HepG2 (cell line): ENCODE measurements around the gene THOC5. TPM values are rescaled to one million over a fixed set of nuclear protein-coding genes. Genes with fewer than 3 reads are reported as not detected.

ENCODE experiments used
- CREBL2 ChIP-seq: sonication (generic); formaldehyde crosslinking; IDR thresholded peaks from 2 replicates; pipeline ENCODE4 v1.8.1; 2023; ENCODE audit warnings: missing genetic modification reagents, mild to moderate bottlenecking, borderline replicate concordance
- CSRNP1 ChIP-seq: sonication (generic); formaldehyde crosslinking; IDR thresholded peaks from 2 replicates; pipeline ENCODE4 v1.8.1; 2023; ENCODE audit warnings: mild to moderate bottlenecking, missing genetic modification reagents
- DR1 ChIP-seq: sonication (generic); formaldehyde crosslinking; IDR thresholded peaks from 2 replicates; pipeline ENCODE4 v1.8.0; 2021; ENCODE audit warnings: mild to moderate bottlenecking, missing genetic modification reagents, inconsistent platforms
- PLRG1 ChIP-seq: fragments of 450-650 bp; conservative IDR thresholded peaks from 2 replicates; pipeline ENCODE4 v1.6.1; 2016
- RELA ChIP-seq: sonication (generic); formaldehyde crosslinking; IDR thresholded peaks from 2 replicates; pipeline ENCODE4 v1.4.0; 2020; ENCODE audit warnings: missing genetic modification reagents
- RERE ChIP-seq: IDR thresholded peaks from 2 replicates; pipeline ENCODE4 v1.6.1; 2016; ENCODE audit warnings: low read depth, missing genetic modification reagents, missing compliant biosample characterization
- SNAPC4 ChIP-seq: sonication (generic); formaldehyde crosslinking; IDR thresholded peaks from 2 replicates; pipeline ENCODE4 v1.4.0; 2020; ENCODE audit warnings: mild to moderate bottlenecking, missing genetic modification reagents
- SP4 ChIP-seq: sonication (generic); formaldehyde crosslinking; IDR thresholded peaks from 2 replicates; pipeline ENCODE4 v1.8.1; 2023; ENCODE audit warnings: mild to moderate bottlenecking, missing genetic modification reagents
- THAP7 ChIP-seq: sonication (generic); formaldehyde crosslinking; IDR thresholded peaks from 2 replicates; pipeline ENCODE4 v1.8.1; 2023; ENCODE audit warnings: mild to moderate bottlenecking, missing genetic modification reagents
- ZNF205 ChIP-seq: IDR thresholded peaks from 2 replicates; pipeline ENCODE4 v1.6.1; 2018; ENCODE audit warnings: missing biosample characterization, missing genetic modification reagents
- ZNF280D ChIP-seq: sonication (generic); formaldehyde crosslinking; IDR thresholded peaks from 2 replicates; pipeline ENCODE4 v1.5.1; 2020; ENCODE audit warnings: mild to moderate bottlenecking, missing genetic modification reagents
- polyA plus RNA-seq, 8 experiments: library from polyadenylated mRNA; depleted of rRNA in 3 of 8; stranded (reverse) in 7 of 8; unstranded in 1 of 8; fragments of >200 nt; fragmentation: Illumina TruSeq in 4 of 8; extraction: Trizol in 4 of 8; gene quantifications; 2 replicates each; pipeline versions ENCODE4 v1.2.1 to v1.2.3, GENCODE V29; 2011 to 2016; ENCODE audit warnings: low read depth in 4 of 8, missing spikeins in 1 of 8, mixed read lengths in 1 of 8; ENCODE audit not compliant: insufficient read depth in 1 of 8
- total RNA-seq, 5 experiments: library from RNA; depleted of rRNA; stranded (reverse); fragments of >200 nt; fragmentation: Illumina TruSeq; extraction: Trizol; gene quantifications; 2 replicates each; pipeline ENCODE4 v1.2.3, GENCODE V29; 2016; ENCODE audit warnings: low read depth in 1 of 5

Gene THOC5
- total and polyA plus RNA-seq, 2 of the 13 experiments (the other 11 are each of a cell fraction or from before 2014, with no cell fraction given), result 45.8 to 46.7 TPM

GRCh38 chr22:29553351-29554224 lies at the start of gene THOC5 (continued):
- TF ChIP-seq RERE (CRISPR knock-in tag), result no peak
- TF ChIP-seq CSRNP1, result no peak
- TF ChIP-seq CREBL2 (CRISPR knock-in tag), result no peak
- peak; percentile 87 for TF ChIP-seq SP4 (CRISPR knock-in tag)
- TF ChIP-seq PLRG1, result no peak
- peak; percentile 62; the same call in 1 of the 2 replicates for TF ChIP-seq DR1 (CRISPR knock-in tag)
- TF ChIP-seq ZNF280D (CRISPR knock-in tag), result no peak
- TF ChIP-seq SNAPC4 (CRISPR knock-in tag), result no peak
- peak; percentile 94 for TF ChIP-seq ZNF205
- TF ChIP-seq RELA (CRISPR knock-in tag), result no peak
- peak; percentile 81; the same call in 1 of the 2 replicates for TF ChIP-seq THAP7 (CRISPR knock-in tag)
